A673 (cell line): Measurements from ENCODE around the gene NEDD8.

Source experiments
- CTCF ChIP-seq: fragments of 300-800, 200-600 bp; sonication (generic); conservative IDR thresholded peaks from 2 replicates; pipeline ENCODE4 v1.5.1; 2017; ENCODE audit warnings: low read depth, mild to moderate bottlenecking, antibody characterized with exemption, low read length, moderate library complexity, mixed read lengths
- EZH2 ChIP-seq: fragments of 200-600 bp; sonication (generic); IDR thresholded peaks from 2 replicates; pipeline ENCODE4 v1.6.1; 2017; ENCODE audit warnings: borderline replicate concordance, low read depth, mild to moderate bottlenecking, mixed read lengths, antibody characterized with exemption, low read length; ENCODE audit not compliant: poor library complexity, severe bottlenecking

GRCh38 chr14:24176599-24176998, 55.6 kb downstream of the NEDD8 start:
- TF ChIP-seq CTCF, result no peak
- no peak for TF ChIP-seq EZH2
